AG09319 (cell line): ENCODE measurements around the gene MOB3A.
A peak's percentile ranks its signal among the peaks of the same experiment; 100 is the strongest.

Source experiments
- DNase-seq: peaks from one replicate; pipeline ENCODE4 v3.0.0-alpha.2; 2010; ENCODE audit warnings: low read depth; ENCODE audit errors: extremely low read depth
- CTCF ChIP-seq: IDR thresholded peaks from 2 replicates; pipeline ENCODE4 v1.5.1; 2011; ENCODE audit warnings: low read depth, mild to moderate bottlenecking, inconsistent platforms, low read length, moderate library complexity

Gene MOB3A

GRCh38 chr19:2043251-2043641, 52.9 kb downstream of the MOB3A start:
- DNase-seq = no peak
- TF ChIP-seq CTCF = no peak

GRCh38 chr19:2042485-2043250, 53.5 kb downstream of the MOB3A start:
- TF ChIP-seq CTCF = no peak
- DNase-seq = no peak

- no peak for TF ChIP-seq CTCF
- DNase-seq = peak; percentile 57
These were observed 54.2 kb downstream of the MOB3A start for GRCh38 chr19:2041683-2042484.

GRCh38 chr19:2041433-2041682, 54.8 kb downstream of the MOB3A start:
- no peak for DNase-seq
- TF ChIP-seq CTCF = no peak

GRCh38 chr19:2040647-2041432, 55.3 kb downstream of the MOB3A start:
- no peak for TF ChIP-seq CTCF
- no peak for DNase-seq

- no peak for DNase-seq
- TF ChIP-seq CTCF = no peak
These were observed 56.0 kb downstream of the MOB3A start for GRCh38 chr19:2039959-2040646.
